Astrocyte of the spinal cord (primary cell): ENCODE results near the gene ZC3H12C.

Source experiments
- DNase-seq: peaks from one replicate; pipeline ENCODE4 v3.0.0; 2011; ENCODE audit warnings: low read depth, low spot score
- H3K4me3 ChIP-seq: 2 replicates; pipeline ENCODE4 v1.5.1; 2011; ENCODE audit warnings: low read depth, mild to moderate bottlenecking, low read length, moderate library complexity
- CTCF ChIP-seq: IDR thresholded peaks from 2 replicates; pipeline ENCODE4 v1.5.1; 2012; ENCODE audit warnings: low read depth, mild to moderate bottlenecking, low read length, inconsistent platforms
- in situ Hi-C: cut with HindIII; loops from 2 replicates; pipeline ENCODE4 v1.10.0; 2017; ENCODE audit warnings: low sequenced_read_pairs

Gene ZC3H12C

GRCh38 chr11:110097459-110098012 is 4.3 kb downstream of the ZC3H12C start:
- no peak overlapping the region for H3K4me3 ChIP-seq
- no peak for DNase-seq
- in situ Hi-C loops: no loop called here
- no peak for TF ChIP-seq CTCF

- TF ChIP-seq CTCF: no peak
- no peak for DNase-seq
Observed at GRCh38 chr11:110098645-110099044, 5.5 kb downstream of the ZC3H12C start.

GRCh38 chr11:110100476-110101240 is 7.5 kb downstream of the ZC3H12C start:
- no peak for TF ChIP-seq CTCF
- DNase-seq: no peak
- H3K4me3 ChIP-seq: no peak overlapping the region
- in situ Hi-C loops: no loop called here

More at GRCh38 chr11:110098645-110099044, 5.5 kb downstream of the ZC3H12C start:
- in situ Hi-C loops: no loop called here
- no peak overlapping the region for H3K4me3 ChIP-seq

GRCh38 chr11:110106713-110107274 is 13.6 kb downstream of the ZC3H12C start:
- no peak overlapping the region for H3K4me3 ChIP-seq
- DNase-seq: no peak
- in situ Hi-C loops: no loop called here
- TF ChIP-seq CTCF: no peak

GRCh38 chr11:110110854-110111253 is 17.7 kb downstream of the ZC3H12C start:
- in situ Hi-C loops: no loop called here
- TF ChIP-seq CTCF: no peak
- no peak for DNase-seq
- no peak overlapping the region for H3K4me3 ChIP-seq

GRCh38 chr11:110112457-110112856 is 19.3 kb downstream of the ZC3H12C start:
- no peak for TF ChIP-seq CTCF
- no peak for DNase-seq
- in situ Hi-C loops: no loop called here
- H3K4me3 ChIP-seq: no peak overlapping the region
